IMR-90 (cell line): Measurements from ENCODE around the gene CUL9. TPM values are rescaled to one million over a fixed set of nuclear protein-coding genes. Genes with fewer than 3 reads are reported as not detected.

Source experiments
- ATAC-seq: fragments of 200-7000 bp; cut with Tn5 transposase; 2 replicates; pipeline ENCODE4 v1.9.1; 2020; ENCODE audit warnings: low read depth, mild to moderate bottlenecking, moderate library complexity
- BruUV-seq: library from RNA; stranded (reverse); fragments of 400-500 nt; replicated peaks from 2 replicates; lab custom pipeline; 2021; lab: Mats Ljungman, UMichigan
- CTCF ChIA-PET: fragments of 300-600 bp; formaldehyde crosslinking; extraction: SDS; loops from one replicate; lab custom pipeline; 2021; ENCODE audit warnings: antibody characterized with exemption; lab: Yijun Ruan, JAX
- POLR2A ChIA-PET: fragments of 300-600 bp; sonication (Branson Sonifier 250); formaldehyde crosslinking; loops from one replicate; lab custom pipeline; 2022; ENCODE audit warnings: antibody characterized with exemption; ENCODE audit not compliant: unreplicated experiment; lab: Charles Lee
- DNase-seq: peaks from one replicate; pipeline ENCODE4 v3.0.0; 2013
- H2AFZ ChIP-seq: replicated peaks from 2 replicates; pipeline ENCODE3; 2013; ENCODE audit warnings: low read length, mild to moderate bottlenecking; ENCODE audit not compliant: poor library complexity
- H2AK5ac ChIP-seq: 2 replicates; pipeline ENCODE4 v1.6.1; 2013; ENCODE audit warnings: low read depth, low read length, inconsistent platforms
- H2AK9ac ChIP-seq: replicated peaks from 2 replicates; pipeline ENCODE3; 2013; ENCODE audit warnings: mild to moderate bottlenecking, low read depth, low read length, moderate library complexity; ENCODE audit not compliant: poor library complexity
- H2BK120ac ChIP-seq: 2 replicates; pipeline ENCODE4 v1.6.1; 2013; ENCODE audit warnings: low read depth, low read length, inconsistent platforms
- H2BK15ac ChIP-seq: 3 replicates; pipeline ENCODE4 v1.6.1; 2013; ENCODE audit warnings: low read depth, low read length, inconsistent platforms
- H2BK20ac ChIP-seq: 2 replicates; pipeline ENCODE4 v1.6.1; 2013; ENCODE audit warnings: low read depth, mild to moderate bottlenecking, inconsistent platforms, low read length, moderate library complexity
- H2BK5ac ChIP-seq: 2 replicates; pipeline ENCODE4 v1.6.1; 2013; ENCODE audit warnings: mild to moderate bottlenecking, low read depth, low read length, inconsistent platforms; ENCODE audit not compliant: poor library complexity, severe bottlenecking
- H3K14ac ChIP-seq: replicated peaks from 2 replicates; pipeline ENCODE4 v1.6.1; 2013; ENCODE audit warnings: low read depth, low read length, inconsistent platforms
- H3K18ac ChIP-seq: 2 replicates; pipeline ENCODE4 v1.6.1; 2013; ENCODE audit warnings: low read depth, low read length, control low read depth
- H3K23ac ChIP-seq: 2 replicates; pipeline ENCODE4 v1.6.1; 2013; ENCODE audit warnings: low read depth, low read length, inconsistent platforms
- H3K27ac ChIP-seq: 2 replicates; pipeline ENCODE4 v1.5.1; 2013; ENCODE audit warnings: mild to moderate bottlenecking, control low read depth, low read length; ENCODE audit not compliant: insufficient read depth
- H3K27me3 ChIP-seq: 2 replicates; pipeline ENCODE4 v1.6.1; 2013; ENCODE audit warnings: low read length; ENCODE audit not compliant: control insufficient read depth, insufficient read depth
- H3K36me3 ChIP-seq: 2 replicates; pipeline ENCODE4 v1.6.1; 2013; ENCODE audit warnings: low read length, mixed read lengths; ENCODE audit not compliant: control insufficient read depth, insufficient read depth
- H3K4ac ChIP-seq: 2 replicates; pipeline ENCODE4 v1.6.1; 2013; ENCODE audit warnings: low read depth, low read length, inconsistent platforms
- H3K4me1 ChIP-seq: 2 replicates; pipeline ENCODE4 v1.6.1; 2013; ENCODE audit warnings: low read length, mixed read lengths; ENCODE audit not compliant: control insufficient read depth, insufficient read depth
- H3K4me2 ChIP-seq: 2 replicates; pipeline ENCODE4 v1.6.1; 2013; ENCODE audit warnings: low read depth, mild to moderate bottlenecking, control low read depth, low read length, moderate library complexity
- H3K4me3 ChIP-seq: 2 replicates; pipeline ENCODE4 v1.5.1; 2013; ENCODE audit warnings: low read depth, mild to moderate bottlenecking, control low read depth, low read length, moderate library complexity; ENCODE audit not compliant: insufficient read depth
- H3K56ac ChIP-seq: 2 replicates; pipeline ENCODE4 v1.6.1; 2013; ENCODE audit warnings: low read length, inconsistent platforms; ENCODE audit not compliant: insufficient read depth; ENCODE audit errors: extremely low read depth
- H3K79me1 ChIP-seq, 2 experiments: 2 replicates each; pipeline ENCODE4 v1.6.1; 2013; ENCODE audit warnings: low read length in 2 of 2, inconsistent platforms in 1 of 2, low read depth in 1 of 2
- H3K9ac ChIP-seq: 2 replicates; pipeline ENCODE4 v1.6.1; 2013; ENCODE audit warnings: low read depth, low read length, control low read depth
- H3K9me1 ChIP-seq: 2 replicates; pipeline ENCODE4 v1.6.1; 2013; ENCODE audit warnings: low read length, inconsistent platforms; ENCODE audit not compliant: insufficient read depth
- H3K9me3 ChIP-seq: 2 replicates; pipeline ENCODE4 v1.6.1; 2013; ENCODE audit warnings: low read length; ENCODE audit not compliant: control insufficient read depth, insufficient read depth
- H4K20me1 ChIP-seq: 2 replicates; pipeline ENCODE4 v1.6.1; 2013; ENCODE audit warnings: low read length, inconsistent platforms; ENCODE audit not compliant: insufficient read depth
- H4K5ac ChIP-seq: 2 replicates; pipeline ENCODE4 v1.6.1; 2013; ENCODE audit warnings: mild to moderate bottlenecking, low read depth, low read length, control low read depth
- H4K8ac ChIP-seq, 2 experiments: 2 replicates each; pipeline ENCODE4 v1.6.1; 2013; ENCODE audit warnings: low read depth in 2 of 2, low read length in 2 of 2, control low read depth in 1 of 2, inconsistent platforms in 1 of 2
- H4K91ac ChIP-seq: 2 replicates; pipeline ENCODE4 v1.6.1; 2013; ENCODE audit warnings: low read depth, low read length, inconsistent platforms; ENCODE audit not compliant: insufficient read depth
- BHLHE40 ChIP-seq: fragments of 150-350 bp; IDR thresholded peaks from 2 replicates; pipeline ENCODE4 v1.6.1; 2016; ENCODE audit warnings: mild to moderate bottlenecking, low read depth, low read length
- CEBPB ChIP-seq: IDR thresholded peaks from 2 replicates; pipeline ENCODE4 v1.6.1; 2012; ENCODE audit warnings: low read depth, low read length, improper control_type of control experiment
- CHD1 ChIP-seq: IDR thresholded peaks from 2 replicates; pipeline ENCODE4 v1.6.1; 2012; ENCODE audit warnings: low read depth, low read length, improper control_type of control experiment
- FOS ChIP-seq: fragments of 150-350 bp; IDR thresholded peaks from 2 replicates; pipeline ENCODE4 v1.6.1; 2016; ENCODE audit warnings: low read depth, low read length
- MAFK ChIP-seq: IDR thresholded peaks from 2 replicates; pipeline ENCODE4 v1.6.1; 2012; ENCODE audit warnings: low read depth, low read length, improper control_type of control experiment
- MAZ ChIP-seq: IDR thresholded peaks from 2 replicates; pipeline ENCODE4 v1.6.1; 2012; ENCODE audit warnings: low read depth, mild to moderate bottlenecking, low read length, improper control_type of control experiment, moderate library complexity, borderline replicate concordance
- MXI1 ChIP-seq: IDR thresholded peaks from 2 replicates; pipeline ENCODE4 v1.6.1; 2012; ENCODE audit warnings: low read depth, mild to moderate bottlenecking, low read length, moderate library complexity, borderline replicate concordance
- NFE2L2 ChIP-seq: fragments of 150-350 bp; IDR thresholded peaks from 2 replicates; pipeline ENCODE4 v1.6.1; 2016; ENCODE audit warnings: low read depth, mild to moderate bottlenecking, low read length
- POLR2A ChIP-seq: IDR thresholded peaks from 2 replicates; pipeline ENCODE4 v1.6.1; 2012; ENCODE audit warnings: mild to moderate bottlenecking, low read depth, low read length
- RAD21 ChIP-seq: IDR thresholded peaks from 2 replicates; pipeline ENCODE4 v1.6.1; 2012; ENCODE audit warnings: low read length, improper control_type of control experiment
- RCOR1 ChIP-seq: IDR thresholded peaks from 2 replicates; pipeline ENCODE4 v1.6.1; 2012; ENCODE audit warnings: mild to moderate bottlenecking, low read length, improper control_type of control experiment; ENCODE audit not compliant: insufficient replicate concordance
- RFX5 ChIP-seq: IDR thresholded peaks from 2 replicates; pipeline ENCODE4 v1.8.0; 2012; ENCODE audit warnings: low read depth, mild to moderate bottlenecking, low read length, moderate library complexity
- SMC3 ChIP-seq: fragments of 150-350 bp; IDR thresholded peaks from 2 replicates; pipeline ENCODE4 v1.6.1; 2016; ENCODE audit warnings: low read depth, mild to moderate bottlenecking, antibody characterized with exemption, low read length, moderate library complexity
- WGBS, 2 experiments: methylation state at CpG; one replicate each; pipeline versions ENCODE4 v1.1.5 to v1.1.7; 2013; ENCODE audit warnings: missing lambda C conversion rate in 2 of 2; ENCODE audit not compliant: insufficient read length in 1 of 2; ENCODE audit errors: extremely low coverage in 2 of 2; 5-methylcytosine and 5-hydroxymethylcytosine counted together
- dilution Hi-C: fragments of 300-500 bp; cut with HindIII; formaldehyde crosslinking; loops from one replicate; pipeline ENCODE4 v1.14.3; 2018; ENCODE audit warnings: low sequenced_read_pairs; ENCODE audit not compliant: unreplicated experiment
- in situ Hi-C: fragments of 300-500 bp; cut with MboI; formaldehyde crosslinking; loops from 3 replicates; pipeline ENCODE4 v1.14.3; 2019; ENCODE audit warnings: low sequenced_read_pairs, inconsistent platforms, mixed read lengths
- intact Hi-C: fragments of 100-400 bp; cut with micrococcal nuclease; formaldehyde crosslinking; loops from 2 replicates; pipeline ENCODE4 v1.10.0; 2022
- polyA plus RNA-seq, 3 experiments: library from polyadenylated mRNA; depleted of rRNA; stranded (reverse); fragments of >200 nt; gene quantifications; 2 replicates each; pipeline ENCODE4 v1.2.3, GENCODE V29; 2012; ENCODE audit warnings: low replicate concordance in 1 of 3
- total RNA-seq: library from RNA; depleted of rRNA; stranded (reverse); fragments of >200 nt; gene quantifications from 2 replicates; pipeline ENCODE4 v1.2.3, GENCODE V29; 2012
- TF ChIP-seq, protein P1 (sequence below): fragments of 150-350 bp; IDR thresholded peaks from 2 replicates; pipeline ENCODE4 v1.6.1; 2017; ENCODE audit warnings: mild to moderate bottlenecking, antibody characterized with exemption, low read length, low read depth
- TF ChIP-seq, protein P2 (sequence below): conservative IDR thresholded peaks from 2 replicates; pipeline ENCODE4 v1.5.1; 2012; ENCODE audit warnings: mild to moderate bottlenecking, low read depth, low read length, improper control_type of control experiment
- TF ChIP-seq, protein P3 (sequence below): fragments of 150-350 bp; IDR thresholded peaks from 2 replicates; pipeline ENCODE4 v1.6.1; 2016; ENCODE audit warnings: low read depth, mild to moderate bottlenecking, low read length, moderate library complexity, borderline replicate concordance

CUL9 gene
- total and polyA plus RNA-seq, 2 of the 4 experiments (the other 2 are of a cell fraction), result 7.7 to 19.5 TPM

DNA sequence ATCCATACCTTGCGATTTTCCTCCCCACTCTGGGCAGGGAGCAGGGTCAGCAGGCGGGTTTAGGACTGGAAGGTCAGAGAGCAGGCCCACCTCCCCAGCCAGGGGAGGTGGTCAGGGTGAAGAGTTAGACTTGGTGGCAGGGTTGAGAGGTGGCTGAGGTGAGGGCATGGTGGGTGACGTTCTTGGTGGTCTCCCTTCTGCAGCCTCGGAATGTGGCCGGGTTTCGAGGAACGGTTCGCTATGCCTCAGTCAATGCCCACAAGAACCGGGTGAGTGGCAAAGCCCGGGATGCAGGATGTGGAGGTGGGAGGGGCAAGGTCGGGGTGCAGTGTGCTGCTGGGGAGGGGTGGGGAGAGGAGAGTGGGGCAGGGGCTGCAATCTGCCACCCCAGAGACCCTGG lies 72.8 kb downstream of the CUL9 start:
- no peak overlapping the region for H3K9ac ChIP-seq
- ATAC-seq (no peak), DNase-seq (no peak)
- no peaks in the 10 kb centered on the region for H3K9me3 ChIP-seq
- 81% methylated on average over 4 of the region's 11 CpGs; no CpG with 5 or more reads in 1 of the 2 experiments for WGBS, 2 experiments
- intact Hi-C loops, result no loop called here
- in situ Hi-C loops, result loop anchor here (5.0 kb wide), 1 partner anchor 237 kb away; no protein-coding TSS in a partner anchor
- no peak overlapping the region for H2BK5ac ChIP-seq
- no peaks in the 10 kb centered on the region for H3K9me1 ChIP-seq
- dilution Hi-C loops, result no loop called here
- no peak overlapping the region for H3K4ac ChIP-seq
- CTCF ChIA-PET, result no interaction called here
- H3K27me3 ChIP-seq, result peaks cover 64% of the 10 kb centered on the region
- no peak overlapping the region for H2AFZ ChIP-seq
- H2BK120ac ChIP-seq, result no peak overlapping the region
- H3K18ac ChIP-seq, result no peak overlapping the region
- H3K36me3 ChIP-seq, result no peaks in the 10 kb centered on the region
- no peak overlapping the region for H3K56ac ChIP-seq
- no TSS peak for BruUV-seq
- H3K23ac ChIP-seq, result no peak overlapping the region
- no peak overlapping the region for H3K14ac ChIP-seq
- no peak overlapping the region for H3K4me2 ChIP-seq
- no peak overlapping the region for H2AK9ac ChIP-seq
- H4K8ac ChIP-seq, result no peak overlapping the region
- no peak overlapping the region for H3K4me3 ChIP-seq
- no peak overlapping the region for H2AK5ac ChIP-seq
- no peaks in the 10 kb centered on the region for H4K20me1 ChIP-seq
- H4K91ac ChIP-seq, result no peak overlapping the region
- no peak overlapping the region for H4K5ac ChIP-seq
- POLR2A ChIA-PET, result no interaction called here
- no peaks in the 10 kb centered on the region; the same call in 1 of the 2 replicates for H3K4me1 ChIP-seq
- TF ChIP-seq SMC3 (no peak), CHD1 (no peak), RAD21 (no peak), BHLHE40 (no peak), FOS (no peak), POLR2A (no peak), MXI1 (no peak), RFX5 (no peak), NFE2L2 (no peak), MAFK (no peak), RCOR1 (no peak), MAZ (no peak), CEBPB (no peak)
- TF ChIP-seq, protein P1, sequence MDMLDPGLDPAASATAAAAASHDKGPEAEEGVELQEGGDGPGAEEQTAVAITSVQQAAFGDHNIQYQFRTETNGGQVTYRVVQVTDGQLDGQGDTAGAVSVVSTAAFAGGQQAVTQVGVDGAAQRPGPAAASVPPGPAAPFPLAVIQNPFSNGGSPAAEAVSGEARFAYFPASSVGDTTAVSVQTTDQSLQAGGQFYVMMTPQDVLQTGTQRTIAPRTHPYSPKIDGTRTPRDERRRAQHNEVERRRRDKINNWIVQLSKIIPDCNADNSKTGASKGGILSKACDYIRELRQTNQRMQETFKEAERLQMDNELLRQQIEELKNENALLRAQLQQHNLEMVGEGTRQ, result no peak
- TF ChIP-seq, protein P2, sequence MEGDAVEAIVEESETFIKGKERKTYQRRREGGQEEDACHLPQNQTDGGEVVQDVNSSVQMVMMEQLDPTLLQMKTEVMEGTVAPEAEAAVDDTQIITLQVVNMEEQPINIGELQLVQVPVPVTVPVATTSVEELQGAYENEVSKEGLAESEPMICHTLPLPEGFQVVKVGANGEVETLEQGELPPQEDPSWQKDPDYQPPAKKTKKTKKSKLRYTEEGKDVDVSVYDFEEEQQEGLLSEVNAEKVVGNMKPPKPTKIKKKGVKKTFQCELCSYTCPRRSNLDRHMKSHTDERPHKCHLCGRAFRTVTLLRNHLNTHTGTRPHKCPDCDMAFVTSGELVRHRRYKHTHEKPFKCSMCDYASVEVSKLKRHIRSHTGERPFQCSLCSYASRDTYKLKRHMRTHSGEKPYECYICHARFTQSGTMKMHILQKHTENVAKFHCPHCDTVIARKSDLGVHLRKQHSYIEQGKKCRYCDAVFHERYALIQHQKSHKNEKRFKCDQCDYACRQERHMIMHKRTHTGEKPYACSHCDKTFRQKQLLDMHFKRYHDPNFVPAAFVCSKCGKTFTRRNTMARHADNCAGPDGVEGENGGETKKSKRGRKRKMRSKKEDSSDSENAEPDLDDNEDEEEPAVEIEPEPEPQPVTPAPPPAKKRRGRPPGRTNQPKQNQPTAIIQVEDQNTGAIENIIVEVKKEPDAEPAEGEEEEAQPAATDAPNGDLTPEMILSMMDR, result no peak
- TF ChIP-seq, protein P3, sequence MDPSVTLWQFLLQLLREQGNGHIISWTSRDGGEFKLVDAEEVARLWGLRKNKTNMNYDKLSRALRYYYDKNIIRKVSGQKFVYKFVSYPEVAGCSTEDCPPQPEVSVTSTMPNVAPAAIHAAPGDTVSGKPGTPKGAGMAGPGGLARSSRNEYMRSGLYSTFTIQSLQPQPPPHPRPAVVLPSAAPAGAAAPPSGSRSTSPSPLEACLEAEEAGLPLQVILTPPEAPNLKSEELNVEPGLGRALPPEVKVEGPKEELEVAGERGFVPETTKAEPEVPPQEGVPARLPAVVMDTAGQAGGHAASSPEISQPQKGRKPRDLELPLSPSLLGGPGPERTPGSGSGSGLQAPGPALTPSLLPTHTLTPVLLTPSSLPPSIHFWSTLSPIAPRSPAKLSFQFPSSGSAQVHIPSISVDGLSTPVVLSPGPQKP, result no peak
- no peak overlapping the region for H3K27ac ChIP-seq
- no peaks in the 10 kb centered on the region for H3K79me1 ChIP-seq
- no peak overlapping the region for H2BK15ac ChIP-seq
- H2BK20ac ChIP-seq, result no peak overlapping the region
